CD14-positive monocyte (primary cell): ENCODE data around the gene OR2A1. TPM values are rescaled to one million over a fixed set of nuclear protein-coding genes. Genes with fewer than 3 reads are reported as not detected.
"Not testable (repeated sequence)": the region's sequence is repeated elsewhere in the genome, so short reads cannot be mapped to it uniquely, and the experiment has no call there.

Experiments
- DNase-seq, 3 donors: peaks; one replicate each; pipeline ENCODE4 v3.0.0-alpha.2; 2011 to 2022
- H2AFZ ChIP-seq: 2 replicates; pipeline ENCODE4 v1.6.0; 2012; ENCODE audit warnings: mild to moderate bottlenecking, low read depth, low read length, inconsistent platforms; ENCODE audit not compliant: insufficient read depth, poor library complexity, severe bottlenecking
- H3K27ac ChIP-seq, 2 donors: 1 replicate in 1 of 2; 2 replicates in 1 of 2; pipeline ENCODE4 v1.5.1; 2012 to 2013; ENCODE audit warnings: low read length in 2 of 2, control low read depth in 1 of 2, inconsistent platforms in 1 of 2, low read depth in 1 of 2, mild to moderate bottlenecking in 1 of 2
- H3K27me3 ChIP-seq, 2 donors: one replicate each; pipeline versions ENCODE4 v1.6.0 to v1.6.1; 2011 to 2013; ENCODE audit warnings: low read length in 2 of 2; ENCODE audit not compliant: control insufficient read depth in 2 of 2, insufficient read depth in 2 of 2
- H3K36me3 ChIP-seq, 2 donors: replicated peaks in 1 of 2; 1 replicate in 1 of 2; 2 replicates in 1 of 2; pipeline versions ENCODE4 v1.5.1 to v1.6.1; 2012 to 2013; ENCODE audit warnings: low read length in 2 of 2, control low read depth in 1 of 2, inconsistent platforms in 1 of 2, mild to moderate bottlenecking in 1 of 2; ENCODE audit not compliant: insufficient read depth in 2 of 2, control insufficient read depth in 1 of 2
- H3K4me1 ChIP-seq, 2 donors: 1 replicate in 1 of 2; 2 replicates in 1 of 2; pipeline versions ENCODE4 v1.5.1 to v1.6.1; 2012 to 2013; ENCODE audit warnings: low read length in 2 of 2, control low read depth in 1 of 2, inconsistent platforms in 1 of 2, mild to moderate bottlenecking in 1 of 2, moderate library complexity in 1 of 2; ENCODE audit not compliant: insufficient read depth in 2 of 2, control insufficient read depth in 1 of 2
- H3K4me2 ChIP-seq: replicated peaks from 2 replicates; pipeline ENCODE3; 2012; ENCODE audit warnings: low read length, moderate library complexity, mild to moderate bottlenecking; ENCODE audit not compliant: poor library complexity, severe bottlenecking; ENCODE audit errors: extremely low read depth
- H3K4me3 ChIP-seq, 3 experiments: fragments of 200-600 bp in 1 of 3; sonication (generic) in 1 of 3; replicated peaks in 1 of 3; 1 replicate in 2 of 3; 2 replicates in 1 of 3; pipeline ENCODE4 v1.5.1; 2011 to 2013; ENCODE audit warnings: low read length in 3 of 3, mild to moderate bottlenecking in 3 of 3, control low read depth in 2 of 3, low read depth in 2 of 3, inconsistent platforms in 1 of 3, moderate library complexity in 1 of 3
- H3K79me2 ChIP-seq: 2 replicates; pipeline ENCODE4 v1.6.0; 2012; ENCODE audit warnings: mild to moderate bottlenecking, control low read depth, inconsistent platforms, low read length, moderate library complexity; ENCODE audit not compliant: insufficient read depth
- H3K9ac ChIP-seq: 2 replicates; pipeline ENCODE4 v1.6.0; 2017; ENCODE audit warnings: low read length, mild to moderate bottlenecking; ENCODE audit not compliant: insufficient read depth, poor library complexity, severe bottlenecking
- H3K9me3 ChIP-seq, 2 donors: replicated peaks in 1 of 2; 1 replicate in 1 of 2; 2 replicates in 1 of 2; pipeline versions ENCODE4 v1.5.1 to v1.6.1; 2012 to 2013; ENCODE audit warnings: low read length in 2 of 2, control low read depth in 1 of 2; ENCODE audit not compliant: control insufficient read depth in 1 of 2, insufficient read depth in 1 of 2
- H4K20me1 ChIP-seq: 2 replicates; pipeline ENCODE4 v1.6.0; 2012; ENCODE audit warnings: mild to moderate bottlenecking, low read length, control low read depth, moderate library complexity; ENCODE audit not compliant: insufficient read depth
- H3K27ac Mint-ChIP-seq, 7 donors: one replicate each; pipeline ENCODE4 v1.8.0; 2020; ENCODE audit warnings: mild to moderate bottlenecking in 7 of 7, mixed read lengths in 7 of 7, moderate library complexity in 6 of 7, inconsistent platforms in 2 of 7
- H3K27me3 Mint-ChIP-seq, 3 donors: one replicate each; pipeline ENCODE4 v1.8.0; 2021 to 2022; ENCODE audit warnings: low read depth in 3 of 3, mild to moderate bottlenecking in 3 of 3, mixed read lengths in 3 of 3, moderate library complexity in 3 of 3, inconsistent platforms in 1 of 3
- H3K36me3 Mint-ChIP-seq, 2 donors: one replicate each; pipeline ENCODE4 v1.8.0; 2020; ENCODE audit warnings: mixed read lengths in 2 of 2, inconsistent platforms in 1 of 2, mild to moderate bottlenecking in 1 of 2
- H3K4me1 Mint-ChIP-seq: one replicate; pipeline ENCODE4 v1.8.0; 2020; ENCODE audit warnings: mild to moderate bottlenecking, mixed read lengths
- H3K4me3 Mint-ChIP-seq, 2 donors: one replicate each; pipeline ENCODE4 v1.8.0; 2020; ENCODE audit warnings: mild to moderate bottlenecking in 2 of 2, mixed read lengths in 2 of 2, moderate library complexity in 1 of 2
- H3K9me3 Mint-ChIP-seq, 7 donors: one replicate each; pipeline ENCODE4 v1.8.0; 2020 to 2022; ENCODE audit warnings: mixed read lengths in 7 of 7, mild to moderate bottlenecking in 6 of 7, moderate library complexity in 6 of 7, inconsistent platforms in 2 of 7
- WGBS: methylation state at CpG from one replicate; pipeline ENCODE4 v1.1.5; 2013; ENCODE audit warnings: missing lambda C conversion rate; ENCODE audit not compliant: insufficient coverage; 5-methylcytosine and 5-hydroxymethylcytosine counted together
- intact Hi-C, 2 donors: fragments of 100-400 bp; cut with micrococcal nuclease; formaldehyde crosslinking; loops; one replicate each; pipeline versions ENCODE4 v1.15.0 to v1.15.1; 2023
- polyA plus RNA-seq, 3 donors: library from polyadenylated mRNA; depleted of rRNA in 1 of 3; unstranded in 2 of 3; stranded (reverse) in 1 of 3; fragments of 300-500 nt in 2 of 3; fragments of >200 nt in 1 of 3; fragmentation: Illumina TruSeq in 2 of 3; gene quantifications; 1 replicate in 2 of 3; 2 replicates in 1 of 3; pipeline ENCODE4 v1.2.3, GENCODE V29; 2012 to 2021

OR2A1 gene
- polyA plus RNA-seq, 3 donors, result not detected

DNA sequence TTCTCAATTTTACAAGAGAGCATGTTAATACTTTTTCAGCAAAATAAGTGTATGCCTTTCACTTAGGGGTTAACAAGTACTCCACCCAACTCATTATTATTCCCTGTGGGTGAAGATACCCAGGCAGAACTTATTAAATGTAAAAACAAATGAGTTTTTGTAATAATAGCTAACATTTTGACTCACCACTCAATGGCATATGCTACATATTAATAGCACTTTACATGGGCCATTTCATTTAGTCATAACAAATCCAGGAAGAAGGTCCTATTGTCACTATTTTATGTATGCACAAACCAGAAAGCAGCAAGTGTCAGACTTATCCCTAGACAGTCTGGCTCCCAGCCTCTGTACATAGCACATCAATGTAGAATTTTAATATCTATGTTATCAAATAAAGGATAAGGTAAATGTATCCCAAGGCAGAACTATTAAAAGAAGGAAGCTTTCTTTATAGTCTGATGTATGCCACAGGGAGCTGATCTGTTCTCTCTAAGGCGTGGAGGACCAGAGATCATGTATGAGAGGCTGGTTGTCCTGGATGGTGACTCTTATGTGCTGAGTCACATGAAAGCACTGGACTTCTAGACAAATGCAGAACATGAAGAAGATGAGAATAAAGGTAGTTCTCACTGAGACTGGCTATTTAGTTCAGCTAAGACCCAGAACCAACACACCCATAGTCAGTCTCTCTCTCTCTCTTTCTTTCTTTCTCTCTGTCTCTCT, 9.5 kb upstream of the OR2A1 start:
- H3K4me1 ChIP-seq, H3K4me1 Mint-ChIP-seq, H3K27ac ChIP-seq, H3K27ac Mint-ChIP-seq, DNase-seq, intact Hi-C loops, H3K9me3 ChIP-seq, H3K9ac ChIP-seq, H2AFZ ChIP-seq, H3K4me2 ChIP-seq, H3K36me3 Mint-ChIP-seq, H4K20me1 ChIP-seq, H3K4me3 Mint-ChIP-seq, H3K9me3 Mint-ChIP-seq, H3K4me3 ChIP-seq, H3K79me2 ChIP-seq, H3K27me3 Mint-ChIP-seq, H3K27me3 ChIP-seq, H3K36me3 ChIP-seq: not testable (repeated sequence)
- WGBS, result no CpG with 5 or more reads among the region's 1 CpG

DNA sequence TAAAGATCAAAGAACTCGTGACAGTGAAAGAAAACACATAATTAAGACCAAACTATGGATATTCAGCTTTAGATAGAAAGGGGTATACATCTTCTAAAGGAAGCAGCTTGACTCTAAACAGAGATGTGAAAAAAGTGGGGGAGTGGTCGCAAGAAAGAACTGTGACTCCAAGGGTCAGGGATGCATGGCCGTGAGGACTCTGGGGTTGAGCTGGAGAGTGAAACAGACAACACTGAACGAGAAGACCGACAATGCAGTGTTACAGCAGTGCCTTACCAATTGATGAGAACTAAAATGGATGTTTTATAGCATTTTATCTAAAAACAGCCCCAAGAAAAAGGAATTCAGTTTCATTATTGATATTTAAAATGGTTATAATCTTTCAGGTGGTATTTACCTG, 8.6 kb upstream of the OR2A1 start:
- intact Hi-C loops, H3K9me3 ChIP-seq, H3K27ac Mint-ChIP-seq, H3K4me3 Mint-ChIP-seq, H3K36me3 Mint-ChIP-seq, H3K27me3 Mint-ChIP-seq, H2AFZ ChIP-seq, H3K4me1 ChIP-seq, H3K79me2 ChIP-seq, H3K27me3 ChIP-seq, DNase-seq, H3K4me3 ChIP-seq, H3K36me3 ChIP-seq, H3K4me2 ChIP-seq, H3K9ac ChIP-seq, H3K9me3 Mint-ChIP-seq, H4K20me1 ChIP-seq, H3K27ac ChIP-seq, H3K4me1 Mint-ChIP-seq: not testable (repeated sequence)
- no CpG with 5 or more reads among the region's 5 CpGs for WGBS

DNA sequence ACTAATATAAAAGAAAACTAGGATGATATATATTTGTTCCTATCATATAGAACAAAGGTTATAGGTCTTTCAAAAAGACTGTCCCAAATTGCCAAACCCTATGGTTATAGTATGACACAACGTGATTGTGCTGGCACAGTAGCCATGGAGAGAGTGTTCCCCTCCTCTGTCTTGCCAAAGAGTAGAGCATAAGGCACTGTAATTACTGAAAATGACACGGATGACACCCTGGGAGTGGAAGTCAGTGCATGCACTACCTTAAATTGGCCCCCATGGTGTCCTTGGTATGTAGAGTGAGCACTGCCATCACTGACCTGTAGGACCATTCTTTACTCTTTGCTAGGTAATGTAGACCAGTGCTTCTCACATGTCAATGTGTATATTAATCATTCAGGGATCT, 7.1 kb upstream of the OR2A1 start:
- intact Hi-C loops, result not testable (repeated sequence)

DNA sequence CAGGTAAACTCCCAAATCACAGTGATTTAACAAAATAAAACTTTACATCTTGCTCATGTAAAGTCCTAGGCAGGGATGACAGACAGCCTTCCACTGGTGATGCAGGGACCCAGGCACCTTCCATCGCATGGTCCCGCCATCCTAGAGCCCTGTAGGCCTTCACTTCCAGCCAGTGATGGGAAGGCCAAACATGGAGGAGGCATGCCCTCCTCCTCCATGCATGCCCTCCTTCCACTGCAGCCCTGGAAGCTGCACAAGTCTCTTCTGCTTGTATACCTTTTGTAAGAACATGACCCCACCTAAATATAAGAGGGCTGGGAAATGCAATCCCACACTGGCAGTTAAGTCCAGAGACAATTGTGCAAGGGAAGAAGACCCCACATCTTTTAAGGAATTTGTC, 2.5 kb upstream of the OR2A1 start:
- DNase-seq, H3K27ac Mint-ChIP-seq: not testable (repeated sequence)

More for the DNA sequence above, 7.1 kb upstream of the OR2A1 start:
- H3K4me1 Mint-ChIP-seq, H3K4me2 ChIP-seq, H3K27ac ChIP-seq, H3K9me3 Mint-ChIP-seq, H3K36me3 ChIP-seq, H3K9ac ChIP-seq, H4K20me1 ChIP-seq, H3K27me3 ChIP-seq, H3K9me3 ChIP-seq, H3K27ac Mint-ChIP-seq, H3K4me3 ChIP-seq, H3K4me1 ChIP-seq, DNase-seq, H3K4me3 Mint-ChIP-seq, H2AFZ ChIP-seq, H3K79me2 ChIP-seq, H3K36me3 Mint-ChIP-seq, H3K27me3 Mint-ChIP-seq: not testable (repeated sequence)
- no CpG with 5 or more reads among the region's 2 CpGs for WGBS

More for the DNA sequence above, 2.5 kb upstream of the OR2A1 start:
- H3K79me2 ChIP-seq, H3K36me3 ChIP-seq, H3K4me3 ChIP-seq, H3K36me3 Mint-ChIP-seq, H3K4me3 Mint-ChIP-seq, H3K27me3 ChIP-seq, H3K9me3 Mint-ChIP-seq, H3K9me3 ChIP-seq, H3K4me2 ChIP-seq, H3K4me1 Mint-ChIP-seq, H3K27ac ChIP-seq, H2AFZ ChIP-seq, H3K27me3 Mint-ChIP-seq, intact Hi-C loops, H3K4me1 ChIP-seq, H3K9ac ChIP-seq, H4K20me1 ChIP-seq: not testable (repeated sequence)
- WGBS, result no CpG with 5 or more reads among the region's 2 CpGs
